C4-2B (cell line): Measurements from ENCODE around the gene CYB5R3.

ENCODE experiments used
- CTCF ChIP-seq: fragments of 450-650 bp; conservative IDR thresholded peaks from 2 replicates; pipeline ENCODE4 v1.5.1; 2017; ENCODE audit warnings: mild to moderate bottlenecking
- ZFX ChIP-seq: fragments of 450-650 bp; IDR thresholded peaks from 2 replicates; pipeline ENCODE4 v1.6.1; 2017

GRCh38 chr22:42635531-42635930, 13.7 kb downstream of the CYB5R3 start:
- TF ChIP-seq CTCF = no peak
- TF ChIP-seq ZFX = no peak
